Measurements from ENCODE around the gene ZMYM2.

- no peak for TF ChIP-seq EP300 (IDR thresholded peaks at IDR 0.05; ENCODE audit: borderline replicate concordance)
- no peak for TF ChIP-seq CEBPB (IDR thresholded peaks at IDR 0.05)
Measured at GRCh38 chr13:20126541-20127261, 168.2 kb downstream of the ZMYM2 start.
